Measurements from ENCODE around the gene CALCOCO1.

GRCh38 chr12:53674977-53675700 lies 52.1 kb downstream of the CALCOCO1 start:
- TF ChIP-seq CTCF (IDR thresholded peaks at IDR 0.05): no peak
- no peak for TF ChIP-seq POLR2A (IDR thresholded peaks at IDR 0.05)

All from transverse colon (tissue), 3 donors.